Measurements from ENCODE around the gene ROBO1. TPM values are rescaled to one million over a fixed set of nuclear protein-coding genes. Genes with fewer than 3 reads are reported as not detected.

The ROBO1 gene
- total and polyA plus RNA-seq, 2 donors (not counting 1 experiment from before 2014, with no cell fraction given), result 0.27 to 3.2 TPM

DNA sequence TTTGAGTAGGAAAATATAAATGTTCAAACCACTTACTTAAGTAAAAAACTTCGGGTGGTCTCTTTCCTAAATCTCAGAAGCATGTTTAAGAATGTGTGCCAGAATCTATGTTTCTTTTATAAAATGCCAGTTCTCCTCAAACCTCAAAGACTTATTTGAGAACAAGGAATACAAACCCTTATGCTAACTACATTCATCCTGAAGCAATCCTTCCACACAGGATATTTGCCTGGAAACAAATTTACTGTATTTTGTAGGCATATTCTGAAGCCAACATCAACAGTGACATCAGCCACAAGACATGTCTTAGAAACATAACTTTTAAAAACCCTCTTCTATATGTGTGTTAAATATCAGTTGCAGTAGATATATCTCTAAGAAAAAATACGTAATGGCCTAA is 1077.0 kb downstream of the ROBO1 start:
- no peak for ATAC-seq (ENCODE audit: low read depth)
- Mint-ChIP-seq H3K4me1 (no peaks in the 10 kb centered on the region), H3K4me3 (no peak overlapping the region), H3K9me3 (ENCODE audit: insufficient read depth) (no peaks in the 10 kb centered on the region), H3K27me3 (no peaks in the 10 kb centered on the region), H3K27ac (no peak overlapping the region)
- Histone ChIP-seq H3K36me3 (replicated peaks in 1 of 2; ENCODE audit: control extremely low read depth in 1 of 2, control insufficient read depth in 1 of 2, extremely low read depth in 1 of 2, insufficient read depth in 2 of 2, low read length in 1 of 2) (no peaks in the 10 kb centered on the region), H3K9me3 (ENCODE audit: control extremely low read depth in 1 of 3, control insufficient read depth in 2 of 3, insufficient read depth in 1 of 3, low read length in 2 of 3) (no peaks in the 10 kb centered on the region), H3K4me3 (ENCODE audit: control extremely low read depth in 1 of 5, extremely low read depth in 1 of 5, insufficient read depth in 1 of 5, low read depth in 2 of 5, low read length in 4 of 5) (no peak overlapping the region), H3K27me3 (replicated peaks in 1 of 4; ENCODE audit: control extremely low read depth in 1 of 4, control insufficient read depth in 3 of 4, insufficient read depth in 4 of 4, low read length in 3 of 4) (no peaks in the 10 kb centered on the region), H3K79me2 (ENCODE audit: control insufficient read depth, insufficient read depth, low read length) (no peaks in the 10 kb centered on the region), H3K4me2 (replicated peaks; ENCODE audit: low read depth, low read length, poor library complexity, severe bottlenecking) (no peak overlapping the region), H3K9ac (ENCODE audit: low read length) (no peak overlapping the region), H3K4me1 (ENCODE audit: control insufficient read depth in 2 of 2, insufficient read depth in 2 of 2, low read length in 2 of 2) (no peaks in the 10 kb centered on the region), H4K20me1 (ENCODE audit: control insufficient read depth, insufficient read depth, low read length, poor library complexity, severe bottlenecking) (no peaks in the 10 kb centered on the region), H3K27ac (ENCODE audit: low read length in 2 of 2) (no peak overlapping the region), H2AFZ (ENCODE audit: insufficient read depth, low read depth, low read length, poor library complexity, severe bottlenecking) (no peak overlapping the region)
- ChIA-PET POLR2A (no interaction called here), CTCF (no interaction called here)
- intact Hi-C loops (cut with micrococcal nuclease), result no loop called here
- DNase-seq, result no peak
- WGBS (ENCODE audit: insufficient coverage), result no CpG with 5 or more reads among the region's 2 CpGs
- TF ChIP-seq, protein P1, sequence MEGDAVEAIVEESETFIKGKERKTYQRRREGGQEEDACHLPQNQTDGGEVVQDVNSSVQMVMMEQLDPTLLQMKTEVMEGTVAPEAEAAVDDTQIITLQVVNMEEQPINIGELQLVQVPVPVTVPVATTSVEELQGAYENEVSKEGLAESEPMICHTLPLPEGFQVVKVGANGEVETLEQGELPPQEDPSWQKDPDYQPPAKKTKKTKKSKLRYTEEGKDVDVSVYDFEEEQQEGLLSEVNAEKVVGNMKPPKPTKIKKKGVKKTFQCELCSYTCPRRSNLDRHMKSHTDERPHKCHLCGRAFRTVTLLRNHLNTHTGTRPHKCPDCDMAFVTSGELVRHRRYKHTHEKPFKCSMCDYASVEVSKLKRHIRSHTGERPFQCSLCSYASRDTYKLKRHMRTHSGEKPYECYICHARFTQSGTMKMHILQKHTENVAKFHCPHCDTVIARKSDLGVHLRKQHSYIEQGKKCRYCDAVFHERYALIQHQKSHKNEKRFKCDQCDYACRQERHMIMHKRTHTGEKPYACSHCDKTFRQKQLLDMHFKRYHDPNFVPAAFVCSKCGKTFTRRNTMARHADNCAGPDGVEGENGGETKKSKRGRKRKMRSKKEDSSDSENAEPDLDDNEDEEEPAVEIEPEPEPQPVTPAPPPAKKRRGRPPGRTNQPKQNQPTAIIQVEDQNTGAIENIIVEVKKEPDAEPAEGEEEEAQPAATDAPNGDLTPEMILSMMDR (IDR thresholded peaks at IDR 0.05), result no peak
- TF ChIP-seq EZH2 (IDR thresholded peaks at IDR 0.05; ENCODE audit: borderline replicate concordance, insufficient read depth, low read depth, low read length, poor library complexity, severe bottlenecking), result no peak

DNA sequence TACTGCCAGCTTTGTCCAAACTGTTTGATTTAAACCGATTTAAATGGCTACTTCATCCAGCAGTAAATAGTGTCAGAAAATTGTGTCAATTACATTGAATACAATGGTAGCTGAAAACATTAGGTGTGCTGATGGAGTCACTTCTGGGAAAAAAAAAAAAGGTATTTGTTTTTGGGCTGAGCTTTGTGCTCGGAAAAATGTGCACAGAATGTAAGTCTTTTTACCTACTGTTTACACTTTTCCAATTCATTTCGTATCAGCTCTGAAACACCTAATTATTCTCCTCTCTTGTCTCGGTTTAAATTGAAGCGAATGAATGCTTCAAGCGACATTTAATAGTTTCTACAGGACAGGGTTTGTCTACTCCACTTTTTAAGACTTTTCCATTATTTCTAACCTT is 1078.4 kb downstream of the ROBO1 start:
- no peak overlapping the region for H3K9ac ChIP-seq (ENCODE audit: low read length)
- Mint-ChIP-seq H3K27me3 (no peaks in the 10 kb centered on the region), H3K9me3 (ENCODE audit: insufficient read depth) (no peaks in the 10 kb centered on the region), H3K4me1 (no peaks in the 10 kb centered on the region), H3K27ac (no peak overlapping the region), H3K4me3 (no peak overlapping the region)
- no peaks in the 10 kb centered on the region for H3K36me3 ChIP-seq (replicated peaks in 1 of 2; ENCODE audit: control extremely low read depth in 1 of 2, control insufficient read depth in 1 of 2, extremely low read depth in 1 of 2, insufficient read depth in 2 of 2, low read length in 1 of 2)
- intact Hi-C loops (cut with micrococcal nuclease), result no loop called here
- no peaks in the 10 kb centered on the region for H3K79me2 ChIP-seq (ENCODE audit: control insufficient read depth, insufficient read depth, low read length)
- H3K27me3 ChIP-seq (replicated peaks in 1 of 4; ENCODE audit: control extremely low read depth in 1 of 4, control insufficient read depth in 3 of 4, insufficient read depth in 4 of 4, low read length in 3 of 4), result no peaks in the 10 kb centered on the region
- CTCF ChIA-PET, result no interaction called here
- H4K20me1 ChIP-seq (ENCODE audit: control insufficient read depth, insufficient read depth, low read length, poor library complexity, severe bottlenecking), result no peaks in the 10 kb centered on the region
- H3K4me3 ChIP-seq (ENCODE audit: control extremely low read depth in 1 of 5, extremely low read depth in 1 of 5, insufficient read depth in 1 of 5, low read depth in 2 of 5, low read length in 4 of 5), result no peak overlapping the region
- H2AFZ ChIP-seq (ENCODE audit: insufficient read depth, low read depth, low read length, poor library complexity, severe bottlenecking), result no peak overlapping the region
- TF ChIP-seq, protein P1 (IDR thresholded peaks at IDR 0.05), result no peak
- TF ChIP-seq EZH2 (IDR thresholded peaks at IDR 0.05; ENCODE audit: borderline replicate concordance, insufficient read depth, low read depth, low read length, poor library complexity, severe bottlenecking), result no peak
- no peak overlapping the region for H3K4me2 ChIP-seq (replicated peaks; ENCODE audit: low read depth, low read length, poor library complexity, severe bottlenecking)
- no peak for ATAC-seq (ENCODE audit: low read depth)
- POLR2A ChIA-PET, result no interaction called here
- H3K4me1 ChIP-seq (ENCODE audit: control insufficient read depth in 2 of 2, insufficient read depth in 2 of 2, low read length in 2 of 2), result no peaks in the 10 kb centered on the region
- no peak for DNase-seq
- H3K27ac ChIP-seq (ENCODE audit: low read length in 2 of 2), result no peak overlapping the region
- 100% methylated on average over 3 of the region's 6 CpGs for WGBS (ENCODE audit: insufficient coverage)
- H3K9me3 ChIP-seq (ENCODE audit: control extremely low read depth in 1 of 3, control insufficient read depth in 2 of 3, insufficient read depth in 1 of 3, low read length in 2 of 3), result no peaks in the 10 kb centered on the region

Measured in B cell (primary cell).